HL-60 (cell line): ENCODE measurements around the gene NACC2.

Experiments used
- POLR2AphosphoS5 ChIP-seq: IDR thresholded peaks from 2 replicates; pipeline ENCODE4 v1.6.1; 2012; ENCODE audit warnings: low read depth
- TF ChIP-seq, protein P1 (sequence below): IDR thresholded peaks from one replicate; pipeline ENCODE4 v1.5.1; 2011; ENCODE audit warnings: low read length, control low read depth, inconsistent platforms; ENCODE audit not compliant: insufficient read depth

DNA sequence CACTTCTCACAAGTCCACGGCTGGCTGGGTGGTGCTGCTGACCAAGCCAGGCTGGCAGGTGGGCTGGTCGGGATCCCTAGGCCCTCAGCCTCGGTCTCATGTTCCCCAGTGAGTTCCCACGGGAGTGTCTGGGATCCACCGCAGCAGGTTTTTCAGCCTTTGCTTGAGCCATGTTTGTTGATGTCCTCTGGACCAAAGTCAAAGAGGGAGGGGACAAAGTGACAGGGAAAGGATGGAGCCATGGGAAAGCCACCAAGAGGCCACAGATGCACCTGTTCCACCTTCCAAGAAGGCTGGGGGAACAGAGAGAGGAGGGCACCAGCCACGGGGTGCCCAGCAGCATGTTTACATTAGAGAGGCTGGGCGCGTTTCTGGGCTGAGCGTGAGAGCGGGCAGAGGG lies 131.2 kb downstream of the NACC2 start:
- TF ChIP-seq, protein P1, sequence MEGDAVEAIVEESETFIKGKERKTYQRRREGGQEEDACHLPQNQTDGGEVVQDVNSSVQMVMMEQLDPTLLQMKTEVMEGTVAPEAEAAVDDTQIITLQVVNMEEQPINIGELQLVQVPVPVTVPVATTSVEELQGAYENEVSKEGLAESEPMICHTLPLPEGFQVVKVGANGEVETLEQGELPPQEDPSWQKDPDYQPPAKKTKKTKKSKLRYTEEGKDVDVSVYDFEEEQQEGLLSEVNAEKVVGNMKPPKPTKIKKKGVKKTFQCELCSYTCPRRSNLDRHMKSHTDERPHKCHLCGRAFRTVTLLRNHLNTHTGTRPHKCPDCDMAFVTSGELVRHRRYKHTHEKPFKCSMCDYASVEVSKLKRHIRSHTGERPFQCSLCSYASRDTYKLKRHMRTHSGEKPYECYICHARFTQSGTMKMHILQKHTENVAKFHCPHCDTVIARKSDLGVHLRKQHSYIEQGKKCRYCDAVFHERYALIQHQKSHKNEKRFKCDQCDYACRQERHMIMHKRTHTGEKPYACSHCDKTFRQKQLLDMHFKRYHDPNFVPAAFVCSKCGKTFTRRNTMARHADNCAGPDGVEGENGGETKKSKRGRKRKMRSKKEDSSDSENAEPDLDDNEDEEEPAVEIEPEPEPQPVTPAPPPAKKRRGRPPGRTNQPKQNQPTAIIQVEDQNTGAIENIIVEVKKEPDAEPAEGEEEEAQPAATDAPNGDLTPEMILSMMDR = no peak
- no peak for TF ChIP-seq POLR2AphosphoS5
